ENCODE results near the gene INO80. TPM values are rescaled to one million over a fixed set of nuclear protein-coding genes. Genes with fewer than 3 reads are reported as not detected.
A peak's percentile ranks its signal among the peaks of the same experiment; 100 is the strongest.

Gene INO80
- total RNA-seq, 1 experiment from 2014 or later = 33.8 TPM

- intact Hi-C loops (cut with micrococcal nuclease) = no loop called here
- TF ChIP-seq CTCF (IDR thresholded peaks at IDR 0.05; ENCODE audit: unreplicated experiment) = no peak
- Mint-ChIP-seq H3K4me1 (ENCODE audit: insufficient read depth, unreplicated experiment) (peaks cover under 1% of the 10 kb centered on the region), H3K27ac (ENCODE audit: low read depth, unreplicated experiment) (no peak overlapping the region), H3K4me3 (ENCODE audit: unreplicated experiment) (no peak overlapping the region), H3K27me3 (ENCODE audit: insufficient read depth, unreplicated experiment) (no peaks in the 10 kb centered on the region), H3K9me3 (ENCODE audit: unreplicated experiment) (no peaks in the 10 kb centered on the region), H3K36me3 (ENCODE audit: insufficient read depth, unreplicated experiment) (peaks cover 89% of the 10 kb centered on the region)
- no peak for DNase-seq (ENCODE audit: unreplicated experiment)
- ChIA-PET CTCF (no interaction called here), POLR2A (interaction anchor here (0.9 kb wide), 1 partner anchor 12 kb away, joined by 3 read pairs; no protein-coding TSS in a partner anchor)
- no TSS peak for BruUV-seq (replicated peaks)
These were observed 67.2 kb downstream of the INO80 start for GRCh38 chr15:41048852-41049251.

GRCh38 chr15:41048397-41048796 lies 67.7 kb downstream of the INO80 start:
- Mint-ChIP-seq H3K36me3 (ENCODE audit: insufficient read depth, unreplicated experiment) (peaks cover 89% of the 10 kb centered on the region), H3K27me3 (ENCODE audit: insufficient read depth, unreplicated experiment) (no peaks in the 10 kb centered on the region), H3K9me3 (ENCODE audit: unreplicated experiment) (no peaks in the 10 kb centered on the region), H3K4me3 (ENCODE audit: unreplicated experiment) (no peak overlapping the region), H3K27ac (ENCODE audit: low read depth, unreplicated experiment) (no peak overlapping the region), H3K4me1 (ENCODE audit: insufficient read depth, unreplicated experiment) (peaks cover 5% of the 10 kb centered on the region)
- no peak for TF ChIP-seq CTCF (IDR thresholded peaks at IDR 0.05; ENCODE audit: unreplicated experiment)
- CTCF ChIA-PET = interaction anchor here (0.6 to 0.9 kb wide), 2 partner anchors 14 to 136 kb away, joined by 3 to 5 read pairs; no protein-coding TSS in a partner anchor
- no peak for DNase-seq (ENCODE audit: unreplicated experiment)
- POLR2A ChIA-PET = interaction anchor here (0.6 to 0.9 kb wide), 2 partner anchors 12 to 65 kb away, joined by 3 read pairs; no protein-coding TSS in a partner anchor
- intact Hi-C loops (cut with micrococcal nuclease) = no loop called here
- BruUV-seq (replicated peaks) = no TSS peak

- Mint-ChIP-seq H3K4me1 (ENCODE audit: insufficient read depth, unreplicated experiment) (peaks cover 10% of the 10 kb centered on the region), H3K36me3 (ENCODE audit: insufficient read depth, unreplicated experiment) (peaks cover 85% of the 10 kb centered on the region), H3K4me3 (ENCODE audit: unreplicated experiment) (no peak overlapping the region), H3K9me3 (ENCODE audit: unreplicated experiment) (no peaks in the 10 kb centered on the region), H3K27ac (ENCODE audit: low read depth, unreplicated experiment) (no peak overlapping the region), H3K27me3 (ENCODE audit: insufficient read depth, unreplicated experiment) (no peaks in the 10 kb centered on the region)
- DNase-seq (ENCODE audit: unreplicated experiment) = no peak
- intact Hi-C loops (cut with micrococcal nuclease) = no loop called here
- no TSS peak for BruUV-seq (replicated peaks)
- CTCF ChIA-PET = interaction anchor here (0.7 to 0.8 kb wide), 2 partner anchors 133 to 143 kb away, joined by 4 read pairs; no protein-coding TSS in a partner anchor
- POLR2A ChIA-PET = no interaction called here
- no peak for TF ChIP-seq CTCF (IDR thresholded peaks at IDR 0.05; ENCODE audit: unreplicated experiment)
These were observed 68.6 kb downstream of the INO80 start for GRCh38 chr15:41047474-41047873.

- Mint-ChIP-seq H3K27me3 (ENCODE audit: insufficient read depth, unreplicated experiment) (no peaks in the 10 kb centered on the region), H3K4me3 (ENCODE audit: unreplicated experiment) (no peak overlapping the region), H3K36me3 (ENCODE audit: insufficient read depth, unreplicated experiment) (peaks cover 73% of the 10 kb centered on the region), H3K27ac (ENCODE audit: low read depth, unreplicated experiment) (no peak overlapping the region), H3K4me1 (ENCODE audit: insufficient read depth, unreplicated experiment) (peaks cover 10% of the 10 kb centered on the region), H3K9me3 (ENCODE audit: unreplicated experiment) (no peaks in the 10 kb centered on the region)
- intact Hi-C loops (cut with micrococcal nuclease) = no loop called here
- DNase-seq (ENCODE audit: unreplicated experiment) = peak; percentile 34
- ChIA-PET CTCF (interaction anchor here (0.5 to 2.1 kb wide), 2 partner anchors 10 to 22 kb away, joined by 4 to 7 read pairs; no protein-coding TSS in a partner anchor), POLR2A (interaction anchor here (1.1 kb wide), 1 partner anchor 73 kb away, joined by 3 read pairs; the partner anchor contains the start of gene INO80)
- no TSS peak for BruUV-seq (replicated peaks)
- no peak for TF ChIP-seq CTCF (IDR thresholded peaks at IDR 0.05; ENCODE audit: unreplicated experiment)
These were observed 72.7 kb downstream of the INO80 start for GRCh38 chr15:41043276-41043951.

Data from MCF 10A (cell line).